Rectal smooth muscle tissue (tissue), 1 donor: ENCODE data around the gene GMCL2.

ENCODE experiments used
- H3K27ac ChIP-seq: one replicate; pipeline ENCODE4 v1.7.0; 2013; ENCODE audit warnings: low read depth, low read length, inconsistent platforms
- H3K27me3 ChIP-seq: one replicate; pipeline ENCODE4 v1.7.0; 2013; ENCODE audit warnings: low read length; ENCODE audit not compliant: control insufficient read depth, insufficient read depth
- H3K36me3 ChIP-seq: one replicate; pipeline ENCODE4 v1.7.0; 2013; ENCODE audit warnings: low read length; ENCODE audit not compliant: control insufficient read depth, insufficient read depth
- H3K4me1 ChIP-seq: one replicate; pipeline ENCODE4 v1.7.0; 2013; ENCODE audit warnings: low read length; ENCODE audit not compliant: control insufficient read depth, insufficient read depth
- H3K4me3 ChIP-seq: one replicate; pipeline ENCODE4 v1.7.0; 2013; ENCODE audit warnings: low read length
- H3K9ac ChIP-seq: one replicate; pipeline ENCODE4 v1.7.0; 2013; ENCODE audit warnings: low read length

GMCL2 gene

DNA sequence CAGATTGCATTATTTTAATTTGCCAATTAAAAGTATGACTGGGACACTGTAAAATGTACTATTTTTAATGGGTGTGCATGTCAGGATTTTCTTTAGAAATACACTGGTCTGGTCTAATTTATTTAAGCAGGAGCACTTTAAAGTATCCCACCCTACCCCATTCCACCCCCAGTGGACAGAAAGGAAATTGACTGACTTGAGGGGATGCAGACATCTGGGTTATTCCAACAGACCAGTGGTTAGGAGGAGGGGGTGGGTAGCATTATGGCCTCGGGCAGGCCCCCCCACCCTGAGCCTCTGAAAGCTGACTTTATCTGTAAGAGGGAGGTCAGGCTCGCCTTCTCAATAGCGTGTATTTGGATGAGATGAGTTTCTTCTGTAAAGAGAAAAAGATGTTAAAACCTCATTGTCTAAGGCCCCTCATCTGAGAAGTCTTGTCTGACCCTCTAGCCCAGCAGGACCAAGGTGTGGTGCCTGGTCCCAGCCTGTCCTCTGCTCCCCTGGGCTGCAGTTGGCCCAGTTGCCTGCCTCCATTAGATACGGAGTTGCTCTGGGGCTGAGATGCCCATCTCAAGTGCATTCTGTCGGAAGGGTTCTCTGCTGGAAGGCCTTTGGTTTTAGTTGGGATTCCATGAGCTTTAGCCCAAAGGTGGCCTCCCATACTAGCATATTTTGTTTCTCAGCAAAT lies 21.5 kb upstream of the GMCL2 start:
- H3K9ac ChIP-seq, result no peak overlapping the region
- H3K27me3 ChIP-seq, result no peaks in the 10 kb centered on the region
- no peak overlapping the region for H3K4me3 ChIP-seq
- peaks cover 8% of the 10 kb centered on the region for H3K4me1 ChIP-seq
- no peak overlapping the region for H3K27ac ChIP-seq
- H3K36me3 ChIP-seq, result peaks cover 56% of the 10 kb centered on the region

DNA sequence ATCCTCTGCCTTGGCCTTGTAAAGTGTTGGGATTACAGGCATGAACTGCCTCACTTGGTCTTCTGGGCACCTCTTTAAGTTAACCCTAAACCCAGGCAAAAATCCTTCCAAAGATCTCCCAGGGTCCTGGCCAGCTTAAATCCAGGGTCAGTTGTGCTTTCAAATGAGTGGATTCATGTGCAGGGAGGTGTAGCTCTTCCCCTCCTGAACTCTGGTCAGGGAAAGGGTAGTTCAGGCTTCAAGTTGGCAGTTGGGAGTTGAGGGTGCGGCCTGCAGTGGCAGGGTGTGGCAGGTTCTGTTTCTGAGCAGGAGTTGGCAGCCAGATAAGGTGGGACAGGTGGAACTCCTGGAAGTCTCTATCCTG lies 20.7 kb upstream of the GMCL2 start:
- Histone ChIP-seq H3K27me3 (no peaks in the 10 kb centered on the region), H3K9ac (peak overlapping the region; percentile 25), H3K27ac (no peak overlapping the region), H3K4me1 (peaks cover 8% of the 10 kb centered on the region), H3K36me3 (peaks cover 48% of the 10 kb centered on the region), H3K4me3 (peak overlapping the region; percentile 24)

DNA sequence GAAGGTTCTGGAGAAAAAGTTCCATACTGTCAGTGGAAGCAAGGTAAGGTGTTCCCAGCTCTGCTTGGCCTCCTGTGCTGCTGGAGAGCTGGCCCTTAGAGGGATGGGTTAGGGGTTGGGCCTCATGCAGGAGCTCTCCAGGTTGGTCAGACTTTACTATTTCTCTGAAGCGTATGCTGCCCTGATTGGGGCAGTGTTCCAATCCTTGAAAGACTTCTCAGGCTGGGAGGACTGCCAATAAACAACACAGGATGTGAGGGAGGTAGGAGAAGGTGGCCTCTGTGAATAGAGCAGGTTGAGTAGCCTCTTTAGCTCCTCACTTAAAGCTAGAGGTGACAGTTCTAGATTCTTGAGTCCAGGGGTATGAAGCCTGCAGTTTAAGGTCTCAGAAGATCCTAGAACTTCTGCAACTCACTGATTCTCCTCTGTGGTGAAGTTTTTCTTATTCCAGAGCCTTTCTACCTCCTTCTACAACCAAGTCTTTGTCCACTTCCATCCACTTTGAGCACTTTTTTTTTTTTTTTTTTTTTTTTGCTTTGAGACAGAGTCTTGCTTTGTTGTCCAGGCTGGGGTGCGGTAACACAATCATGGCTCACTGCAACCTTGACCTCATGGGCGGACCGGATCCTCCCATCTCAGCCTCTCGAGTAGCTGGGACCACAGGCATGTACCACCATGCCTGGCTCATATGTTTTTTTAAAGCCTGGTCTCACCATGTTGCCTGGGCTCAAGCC lies 20.2 kb upstream of the GMCL2 start:
- Histone ChIP-seq H3K27me3 (no peaks in the 10 kb centered on the region), H3K27ac (no peak overlapping the region), H3K9ac (peak overlapping the region; percentile 25), H3K36me3 (peaks cover 43% of the 10 kb centered on the region), H3K4me3 (peak overlapping the region; percentile 24), H3K4me1 (peaks cover 8% of the 10 kb centered on the region)

- Histone ChIP-seq H3K4me3 (peak overlapping the region; percentile 66), H3K27ac (no peak overlapping the region), H3K36me3 (peaks cover 34% of the 10 kb centered on the region), H3K4me1 (peaks cover 8% of the 10 kb centered on the region), H3K9ac (peak overlapping the region; percentile 8), H3K27me3 (no peaks in the 10 kb centered on the region)
Observed at GRCh38 chr5:178206166-178207101, 19.3 kb upstream of the GMCL2 start.

DNA sequence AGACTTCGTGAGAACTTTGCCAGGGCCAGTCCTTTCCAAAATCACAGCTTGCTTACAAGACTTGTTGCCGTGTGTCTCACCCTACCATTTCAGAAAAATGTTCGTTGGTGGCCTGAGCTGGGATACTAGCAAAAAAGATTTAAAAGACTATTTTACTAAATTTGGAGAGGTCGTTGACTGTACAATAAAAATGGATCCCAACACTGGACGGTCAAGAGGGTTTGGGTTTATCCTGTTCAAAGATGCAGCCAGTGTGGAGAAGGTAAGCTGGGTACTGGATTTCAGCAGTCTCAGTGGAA lies 18.5 kb upstream of the GMCL2 start:
- no peaks in the 10 kb centered on the region for H3K27me3 ChIP-seq
- peaks cover 8% of the 10 kb centered on the region for H3K4me1 ChIP-seq
- peak overlapping the region; percentile 66 for H3K4me3 ChIP-seq
- peaks cover 27% of the 10 kb centered on the region for H3K36me3 ChIP-seq
- H3K27ac ChIP-seq, result peak overlapping the region; percentile 88
- H3K9ac ChIP-seq, result peak overlapping the region; percentile 42

DNA sequence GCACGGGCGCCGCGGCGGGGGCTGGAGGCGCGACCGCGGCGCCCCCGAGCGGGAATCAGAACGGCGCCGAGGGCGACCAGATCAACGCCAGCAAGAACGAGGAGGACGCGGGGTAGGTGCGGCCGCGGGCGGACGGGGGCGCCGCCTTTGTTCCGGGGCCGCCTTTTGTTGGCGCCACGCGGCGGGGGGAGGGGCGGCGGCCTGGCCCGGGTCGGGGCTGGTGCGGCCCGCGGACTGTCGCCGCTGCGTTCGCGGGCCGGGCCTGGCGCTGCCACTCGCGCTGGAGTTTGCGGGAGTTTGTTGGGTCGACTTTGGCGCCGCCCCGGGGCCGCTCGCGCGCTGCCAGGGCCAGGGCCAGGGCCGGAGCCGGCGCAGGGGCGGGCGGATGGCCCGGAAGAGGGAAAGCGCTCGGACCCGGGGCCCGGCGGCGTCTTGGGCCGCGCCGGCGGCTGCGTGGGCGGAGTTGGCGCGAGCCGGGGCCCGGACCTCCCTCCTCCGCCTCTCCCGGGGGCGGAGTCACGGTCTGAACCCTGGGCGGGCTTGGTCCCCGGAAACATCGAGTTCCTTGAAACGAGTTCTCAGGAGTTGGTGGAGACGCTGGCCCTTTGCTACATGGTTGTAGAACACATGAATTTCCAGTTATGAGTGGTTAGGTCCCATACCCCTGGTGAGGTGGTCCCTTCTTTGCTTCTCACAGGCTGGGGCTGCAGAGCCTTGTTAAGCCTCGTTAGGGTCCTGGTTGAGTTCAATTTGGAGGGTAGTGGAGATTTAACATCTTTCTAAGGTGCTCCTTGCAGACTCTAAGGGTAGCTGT lies 18.0 kb upstream of the GMCL2 start:
- peak overlapping the region; percentile 61 for H3K9ac ChIP-seq
- H3K4me3 ChIP-seq, result peak overlapping the region; percentile 66
- H3K27ac ChIP-seq, result peak overlapping the region; percentile 88
- peaks cover 8% of the 10 kb centered on the region for H3K4me1 ChIP-seq
- H3K36me3 ChIP-seq, result peaks cover 22% of the 10 kb centered on the region
- H3K27me3 ChIP-seq, result no peaks in the 10 kb centered on the region

DNA sequence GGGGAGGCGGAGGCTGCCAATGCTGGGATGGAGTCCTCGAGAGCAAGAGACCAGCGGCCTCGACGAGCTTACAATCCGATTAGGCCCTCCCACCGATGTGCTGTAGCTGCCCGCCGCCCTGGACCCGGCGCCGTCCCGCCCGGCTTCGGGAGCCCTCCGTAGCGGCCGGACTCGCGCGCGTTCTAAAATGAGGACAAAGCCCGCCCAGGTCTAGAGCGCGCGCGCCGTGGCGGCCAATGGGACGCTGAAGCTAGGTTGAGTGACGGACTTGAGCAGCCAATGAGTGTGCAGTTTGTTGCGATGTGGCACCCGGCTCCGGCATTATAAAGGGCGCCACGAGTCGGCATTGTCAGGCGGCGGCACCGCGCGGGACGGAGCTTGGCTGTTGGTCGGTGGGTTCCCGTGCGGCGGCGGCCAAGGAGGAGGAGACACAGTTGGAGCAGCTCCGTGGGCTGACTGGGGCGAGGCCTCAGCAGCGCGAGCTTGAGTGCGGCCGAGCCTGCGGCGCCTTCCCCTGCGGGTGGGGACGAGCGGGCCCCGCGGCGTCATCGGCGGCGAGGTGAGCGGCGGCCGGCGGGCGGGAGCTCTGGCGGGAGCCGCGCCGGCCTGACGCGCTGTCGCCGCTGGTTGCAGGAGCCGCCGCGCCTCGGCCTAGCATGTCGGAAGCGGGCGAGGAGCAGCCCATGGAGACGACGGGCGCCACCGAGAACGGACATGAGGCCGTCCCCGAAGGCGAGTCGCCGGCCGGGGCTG lies 17.2 kb upstream of the GMCL2 start, which contains the start of gene HNRNPAB:
HNRNPAB (plus strand) TSS at position 352 of the 753 bp plus-strand sequence; CDS start at position 657, 305 bp downstream.
- peak within 1 kb of the TSS; percentile 88 for H3K27ac ChIP-seq
- peaks cover 8% of the 10 kb centered on the region for H3K4me1 ChIP-seq
- H3K36me3 ChIP-seq, result peaks cover 14% of the 10 kb centered on the region
- no peaks in the 10 kb centered on the region for H3K27me3 ChIP-seq
- H3K9ac ChIP-seq, result peak within 1 kb of the TSS; percentile 85
- H3K4me3 ChIP-seq, result peak within 1 kb of the TSS; percentile 66

DNA sequence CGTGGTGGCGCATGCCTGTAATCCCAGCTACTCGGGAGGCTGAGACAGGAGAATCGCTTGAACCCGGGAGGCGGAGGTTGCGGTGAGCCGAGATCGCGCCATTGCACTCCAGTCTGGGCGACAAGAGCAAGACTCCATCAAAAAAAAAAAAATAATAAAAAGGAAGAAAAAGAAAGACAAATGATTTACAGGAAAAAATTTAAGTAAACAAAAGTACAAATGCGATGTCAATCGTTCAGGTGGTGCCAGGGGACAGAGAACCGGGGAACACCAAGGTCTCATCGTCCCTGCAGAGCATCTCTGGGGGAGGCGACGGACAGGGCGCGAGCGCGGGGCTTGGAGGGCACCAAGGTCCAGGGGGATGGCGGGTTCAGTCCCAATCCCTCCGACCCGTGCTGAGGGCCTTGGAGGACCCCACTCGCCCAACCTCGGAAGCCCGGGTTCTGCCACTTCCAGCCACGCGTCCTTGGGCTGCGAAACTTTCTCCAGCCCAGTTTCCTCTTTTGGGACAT lies 16.6 kb upstream of the GMCL2 start:
- H3K9ac ChIP-seq, result peak overlapping the region; percentile 67
- H3K4me3 ChIP-seq, result peak overlapping the region; percentile 66
- peaks cover 8% of the 10 kb centered on the region for H3K36me3 ChIP-seq
- H3K4me1 ChIP-seq, result peaks cover 8% of the 10 kb centered on the region
- H3K27me3 ChIP-seq, result no peaks in the 10 kb centered on the region
- no peak overlapping the region for H3K27ac ChIP-seq

DNA sequence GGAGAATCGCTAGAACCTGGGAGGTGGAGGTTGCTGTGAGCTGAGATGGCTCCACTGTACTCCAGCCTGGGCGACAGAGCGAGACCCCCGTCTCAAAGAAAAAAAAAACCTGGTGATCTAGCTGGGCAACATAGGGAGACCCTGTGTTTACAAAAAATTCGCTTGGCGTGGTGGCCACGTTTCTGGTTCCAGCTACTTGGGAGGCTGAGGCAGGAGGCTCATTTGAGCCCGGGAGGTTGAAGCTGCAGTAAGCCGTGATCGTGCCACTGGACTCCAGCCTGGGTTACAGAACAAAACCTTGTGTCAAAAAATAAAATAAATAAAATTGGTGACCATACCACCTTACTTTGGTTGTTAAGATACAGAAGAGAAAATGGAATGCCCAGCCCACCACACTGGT lies 15.4 kb upstream of the GMCL2 start:
- Histone ChIP-seq H3K27ac (no peak overlapping the region), H3K36me3 (no peaks in the 10 kb centered on the region), H3K4me3 (no peak overlapping the region), H3K27me3 (no peaks in the 10 kb centered on the region), H3K4me1 (peaks cover 8% of the 10 kb centered on the region), H3K9ac (no peak overlapping the region)

DNA sequence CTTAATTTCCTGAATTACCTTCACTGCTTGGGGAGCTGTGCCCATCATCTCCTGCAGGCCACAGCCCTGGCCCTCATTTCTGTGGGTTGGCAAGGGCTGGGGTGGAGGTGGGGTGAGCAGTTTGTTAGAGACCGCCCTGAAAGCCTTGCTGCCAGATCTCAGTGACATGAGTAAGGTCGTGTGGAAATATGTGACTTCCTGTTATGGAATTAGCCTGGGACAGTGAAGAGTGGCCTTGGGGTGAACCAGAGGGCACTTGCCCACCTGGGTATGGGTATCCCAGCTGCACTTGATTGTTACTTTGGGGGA lies 14.7 kb upstream of the GMCL2 start:
- no peak overlapping the region for H3K4me3 ChIP-seq
- H3K27ac ChIP-seq, result no peak overlapping the region
- H3K36me3 ChIP-seq, result no peaks in the 10 kb centered on the region
- H3K9ac ChIP-seq, result no peak overlapping the region
- peaks cover 8% of the 10 kb centered on the region for H3K4me1 ChIP-seq
- no peaks in the 10 kb centered on the region for H3K27me3 ChIP-seq

DNA sequence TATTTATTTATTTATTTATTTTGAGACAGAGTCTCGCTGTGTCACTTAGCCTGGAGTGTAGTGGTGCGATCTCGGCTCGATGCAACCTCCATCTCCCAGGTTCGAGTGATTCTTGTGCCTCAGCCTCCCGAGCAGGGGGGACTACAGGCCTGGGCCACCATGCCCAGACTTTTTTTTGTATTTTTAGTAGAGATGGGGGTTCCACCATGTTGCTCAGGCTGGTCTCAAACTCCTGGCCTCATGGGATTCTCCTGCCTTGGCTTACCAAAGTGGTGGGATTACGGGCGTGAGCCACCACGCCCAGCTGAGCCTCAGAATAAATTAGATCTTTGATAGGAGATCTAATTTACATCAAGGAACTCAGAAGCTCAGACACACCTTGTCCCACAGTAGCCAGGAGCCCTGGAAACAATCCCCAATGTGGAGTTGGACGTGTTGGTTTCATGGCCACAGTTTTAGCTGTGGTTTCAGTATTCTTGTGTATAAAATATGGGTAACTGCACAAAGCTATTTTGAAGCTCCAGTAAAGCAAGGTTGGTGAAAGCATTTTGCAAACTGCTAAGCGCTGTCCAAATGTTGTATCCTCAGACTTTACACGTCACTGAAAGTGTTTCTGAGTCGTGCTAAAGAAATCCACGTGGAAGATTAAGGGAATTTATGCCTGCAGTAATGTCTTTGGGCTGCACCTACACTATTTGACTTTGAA lies 14.2 kb upstream of the GMCL2 start:
- Histone ChIP-seq H3K27me3 (no peaks in the 10 kb centered on the region), H3K4me1 (peaks cover 7% of the 10 kb centered on the region), H3K27ac (no peak overlapping the region), H3K9ac (no peak overlapping the region), H3K36me3 (no peaks in the 10 kb centered on the region), H3K4me3 (no peak overlapping the region)
